ENCODE results near the gene PPP1R11.

The PPP1R11 gene

DNA sequence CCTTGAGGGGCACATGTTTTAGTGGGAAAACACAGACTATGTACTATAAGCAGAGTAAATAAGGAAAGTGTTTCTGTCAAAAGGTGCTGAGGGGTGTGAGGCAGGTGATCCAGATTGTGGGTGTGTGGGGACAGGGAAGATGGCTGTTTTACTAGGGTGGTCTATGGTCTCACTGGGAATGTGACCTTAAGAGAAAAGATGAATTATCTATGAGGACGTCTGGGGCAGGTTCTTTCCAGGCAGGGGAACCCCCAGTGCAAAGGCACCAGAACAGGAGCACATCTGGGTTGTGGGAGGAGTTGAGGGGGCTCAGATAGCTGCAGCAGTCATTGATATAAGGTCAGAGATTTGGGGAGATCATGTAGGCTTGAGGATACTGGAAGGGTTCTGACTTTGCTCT, 24.1 kb upstream of the PPP1R11 start:
- TF ChIP-seq, protein P1, sequence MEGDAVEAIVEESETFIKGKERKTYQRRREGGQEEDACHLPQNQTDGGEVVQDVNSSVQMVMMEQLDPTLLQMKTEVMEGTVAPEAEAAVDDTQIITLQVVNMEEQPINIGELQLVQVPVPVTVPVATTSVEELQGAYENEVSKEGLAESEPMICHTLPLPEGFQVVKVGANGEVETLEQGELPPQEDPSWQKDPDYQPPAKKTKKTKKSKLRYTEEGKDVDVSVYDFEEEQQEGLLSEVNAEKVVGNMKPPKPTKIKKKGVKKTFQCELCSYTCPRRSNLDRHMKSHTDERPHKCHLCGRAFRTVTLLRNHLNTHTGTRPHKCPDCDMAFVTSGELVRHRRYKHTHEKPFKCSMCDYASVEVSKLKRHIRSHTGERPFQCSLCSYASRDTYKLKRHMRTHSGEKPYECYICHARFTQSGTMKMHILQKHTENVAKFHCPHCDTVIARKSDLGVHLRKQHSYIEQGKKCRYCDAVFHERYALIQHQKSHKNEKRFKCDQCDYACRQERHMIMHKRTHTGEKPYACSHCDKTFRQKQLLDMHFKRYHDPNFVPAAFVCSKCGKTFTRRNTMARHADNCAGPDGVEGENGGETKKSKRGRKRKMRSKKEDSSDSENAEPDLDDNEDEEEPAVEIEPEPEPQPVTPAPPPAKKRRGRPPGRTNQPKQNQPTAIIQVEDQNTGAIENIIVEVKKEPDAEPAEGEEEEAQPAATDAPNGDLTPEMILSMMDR (IDR thresholded peaks at IDR 0.05), result no peak
- H3K27ac ChIP-seq, result no peak overlapping the region
- H3K4me3 ChIP-seq, result no peak overlapping the region
- no peak for DNase-seq (ENCODE audit: low spot score)

DNA sequence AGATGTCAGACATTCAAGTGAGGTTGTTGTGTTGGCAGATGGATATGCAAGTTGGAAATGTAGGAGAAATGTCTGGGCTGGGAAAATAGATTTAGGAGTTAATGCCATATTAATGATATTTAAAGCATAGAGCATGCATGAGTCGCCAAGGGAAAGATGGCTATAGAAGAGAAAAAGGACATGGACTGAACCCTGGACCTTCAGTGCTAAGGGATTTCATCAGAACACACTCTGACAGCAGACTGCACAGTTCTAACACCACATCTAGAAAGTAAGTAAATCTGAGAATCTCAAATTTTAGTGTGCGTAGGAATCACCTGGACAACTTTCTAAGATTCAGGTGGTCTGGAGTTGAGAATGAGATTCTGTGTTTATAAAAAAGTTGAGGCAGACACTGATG, 23.3 kb upstream of the PPP1R11 start:
- H3K27ac ChIP-seq, result no peak overlapping the region
- TF ChIP-seq, protein P1 (IDR thresholded peaks at IDR 0.05), result no peak
- DNase-seq (ENCODE audit: low spot score), result no peak
- H3K4me3 ChIP-seq, result no peak overlapping the region

DNA sequence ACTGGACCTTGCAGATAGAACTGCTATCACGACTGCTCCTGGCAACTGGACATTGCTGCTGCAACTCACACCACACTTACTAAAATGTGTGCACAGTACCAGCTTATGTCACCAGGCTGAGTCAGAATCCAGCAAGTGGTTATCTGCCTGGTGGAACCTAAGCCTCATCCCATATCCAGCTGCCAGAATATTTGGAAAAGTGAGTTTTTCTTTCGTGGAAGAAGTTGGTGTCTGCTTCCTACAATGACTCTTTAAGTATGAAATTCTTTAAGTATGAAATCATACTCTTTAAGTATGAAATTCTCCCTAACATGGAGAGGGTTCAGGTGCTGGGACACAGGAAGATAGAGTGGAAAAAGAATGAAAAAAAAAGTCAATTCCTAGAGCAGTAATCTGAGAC, 22.4 kb upstream of the PPP1R11 start:
- H3K27ac ChIP-seq, result no peak overlapping the region
- no peak for DNase-seq (ENCODE audit: low spot score)
- no peak overlapping the region for H3K4me3 ChIP-seq
- TF ChIP-seq, protein P1 (IDR thresholded peaks at IDR 0.05), result no peak

DNA sequence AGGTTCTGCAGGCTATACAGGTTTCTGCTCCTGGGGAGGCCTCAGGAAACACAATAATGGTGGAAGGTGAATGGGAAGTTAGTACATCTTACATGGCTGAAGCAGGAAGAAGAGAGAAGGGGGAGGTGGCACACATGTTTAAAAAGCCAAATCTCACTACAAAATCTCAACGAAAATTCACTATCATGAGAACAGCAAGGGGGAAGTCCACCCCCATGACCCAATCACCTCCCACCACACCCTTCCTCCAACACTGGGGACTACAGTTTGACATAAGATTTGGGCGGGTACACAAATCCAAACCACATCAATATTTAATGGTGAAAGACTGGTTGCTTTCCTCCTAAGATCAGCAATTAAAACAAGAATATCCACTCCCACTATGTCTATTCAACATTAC, 19.8 kb upstream of the PPP1R11 start:
- TF ChIP-seq, protein P1 (IDR thresholded peaks at IDR 0.05), result no peak
- Histone ChIP-seq H3K27ac (no peak overlapping the region), H3K4me3 (no peak overlapping the region)
- DNase-seq (ENCODE audit: low spot score), result no peak

DNA sequence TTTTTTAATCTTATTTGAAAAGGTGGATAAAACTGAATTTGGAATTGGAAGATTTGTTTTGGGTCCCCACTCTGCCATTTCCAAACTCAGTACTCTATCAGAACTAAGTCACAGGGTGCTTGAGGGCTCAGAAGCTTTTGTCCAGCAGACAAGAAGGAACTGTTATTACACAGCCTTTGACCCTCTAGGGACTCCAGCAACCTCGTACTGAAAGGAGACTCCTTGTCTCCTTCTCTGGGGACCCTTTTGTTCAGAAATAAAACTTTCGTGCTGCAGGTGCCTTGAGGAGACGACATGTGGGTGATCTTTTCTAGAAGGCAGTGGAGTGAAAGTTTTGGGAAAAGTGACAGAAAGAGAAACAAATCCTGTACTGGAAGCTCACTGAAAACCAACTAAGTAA, 13.3 kb upstream of the PPP1R11 start:
- no peak overlapping the region for H3K27ac ChIP-seq
- TF ChIP-seq, protein P1 (IDR thresholded peaks at IDR 0.05), result no peak

DNA sequence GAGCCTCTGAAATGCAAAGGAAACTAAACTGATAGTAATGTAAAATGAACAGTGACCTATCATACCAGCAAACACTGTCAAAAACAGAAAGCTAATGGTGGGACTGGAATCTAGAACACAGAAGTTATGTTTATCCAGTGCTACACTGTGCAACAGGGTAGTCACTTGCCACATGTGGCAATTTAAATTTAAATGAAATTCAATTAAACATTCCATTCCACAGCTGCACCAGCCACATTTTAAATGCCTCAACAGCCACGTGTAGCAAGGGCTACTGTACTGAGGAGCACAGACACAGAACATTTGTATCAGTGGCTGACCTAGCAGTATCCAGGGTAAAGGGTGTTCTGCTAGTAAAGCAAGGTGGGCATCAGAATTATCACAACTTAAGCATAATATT, 11.5 kb upstream of the PPP1R11 start:
- H3K27ac ChIP-seq, result no peak overlapping the region
- no peak for DNase-seq (ENCODE audit: low spot score)
- H3K4me3 ChIP-seq, result no peak overlapping the region
- TF ChIP-seq, protein P1 (IDR thresholded peaks at IDR 0.05), result no peak

More for the DNA sequence above, 13.3 kb upstream of the PPP1R11 start:
- no peak for DNase-seq (ENCODE audit: low spot score)
- H3K4me3 ChIP-seq, result no peak overlapping the region

DNA sequence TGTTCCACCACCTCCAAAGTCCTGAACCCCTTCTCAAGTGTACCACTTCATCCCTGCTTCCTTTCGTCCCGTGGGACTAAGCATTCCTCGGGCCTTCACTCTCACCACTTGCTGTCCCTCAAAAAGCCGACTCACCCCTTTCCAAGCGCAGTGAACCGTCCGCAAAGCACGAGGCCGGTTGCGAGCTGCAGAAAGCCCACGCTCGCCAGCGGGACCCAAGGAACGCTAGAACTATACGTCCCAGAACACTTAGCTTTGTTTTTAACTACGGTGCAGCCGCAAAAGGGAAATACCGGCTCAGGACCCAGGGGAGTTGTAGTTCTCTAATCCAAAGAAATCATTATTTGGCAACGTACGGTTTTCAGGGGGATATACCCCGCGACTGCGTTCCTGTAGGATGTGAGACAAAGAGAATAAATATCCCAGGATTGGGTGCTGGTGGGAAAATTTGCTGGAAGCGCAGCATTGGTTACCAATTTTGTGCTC, 6.3 kb upstream of the PPP1R11 start:
- H3K4me3 ChIP-seq, result peak overlapping the region; percentile 78
- H3K27ac ChIP-seq, result peak overlapping the region; percentile 88 to 90
- TF ChIP-seq, protein P1 (IDR thresholded peaks at IDR 0.05), result no peak
- no peak for DNase-seq (ENCODE audit: low spot score)

Measured in coronary artery (tissue), 2 donors.